Measurements from ENCODE around the gene FSTL5.

- TF ChIP-seq CTCF (IDR thresholded peaks at IDR 0.05) (no peak), POLR2A (IDR thresholded peaks at IDR 0.05) (no peak)
Observed at GRCh38 chr4:162046135-162046534, 117.7 kb downstream of the FSTL5 start.
